HepG2 (cell line): ENCODE measurements around the gene DNAAF9. TPM values are rescaled to one million over a fixed set of nuclear protein-coding genes. Genes with fewer than 3 reads are reported as not detected.
A peak's percentile ranks its signal among the peaks of the same experiment; 100 is the strongest.

Source experiments
- ATAC-seq: fragments of 200-7000 bp; cut with Tn5 transposase; 3 replicates; pipeline ENCODE4 v1.9.1; 2020; ENCODE audit warnings: mild to moderate bottlenecking, moderate library complexity
- BruUV-seq: library from RNA; stranded (reverse); fragments of 400-500 nt; replicated peaks from 2 replicates; lab custom pipeline; 2021; lab: Mats Ljungman, UMichigan
- CTCF ChIA-PET: fragments of 300-600 bp; formaldehyde crosslinking; extraction: SDS; loops from one replicate; lab custom pipeline; 2021; ENCODE audit warnings: low total read pairs, inconsistent platforms, low intra/inter-chr PET ratio; lab: Yijun Ruan, JAX
- POLR2A ChIA-PET: fragments of 350-600 bp; sonication (Branson Sonifier 250); formaldehyde crosslinking; loops from one replicate; lab custom pipeline; 2020; ENCODE audit warnings: antibody characterized with exemption, inconsistent platforms; lab: Yijun Ruan, JAX
- DNase-seq: peaks from one replicate; pipeline ENCODE4 v3.0.0-alpha.2; 2015; ENCODE audit warnings: low spot score
- FAIRE-seq: peaks from 3 replicates; lab custom pipeline; 2011; peaks lifted over from hg19 to GRCh38; lab: Jason Lieb, UNC
- H2AFZ ChIP-seq: one replicate; pipeline ENCODE4 v1.6.1; 2011; ENCODE audit warnings: low read length, inconsistent platforms
- H3K27ac ChIP-seq: fragments of 300-600 bp; 3 replicates; pipeline ENCODE4 v1.8.0; 2011; ENCODE audit warnings: mixed run types, mild to moderate bottlenecking, mixed read lengths, low read length, inconsistent platforms; ENCODE audit not compliant: insufficient read depth; ENCODE audit errors: extremely low read length
- H3K27me3 ChIP-seq, 2 experiments: fragments of 200-600 bp in 1 of 2; 2 replicates in 1 of 2; 3 replicates in 1 of 2; pipeline versions ENCODE4 v1.6.0 to v1.8.0; 2011; ENCODE audit warnings: low read length in 2 of 2, mild to moderate bottlenecking in 2 of 2, moderate library complexity in 2 of 2, inconsistent platforms in 1 of 2; ENCODE audit not compliant: insufficient read depth in 2 of 2, control insufficient read depth in 1 of 2
- H3K36me3 ChIP-seq, 2 experiments: fragments of 200-600 bp in 1 of 2; replicated peaks in 1 of 2; 2 replicates in 1 of 2; 3 replicates in 1 of 2; pipeline versions ENCODE4 v1.5.1 to v1.8.0; 2011; ENCODE audit warnings: low read length in 2 of 2, inconsistent platforms in 1 of 2; ENCODE audit not compliant: insufficient read depth in 2 of 2, control insufficient read depth in 1 of 2
- H3K4me1 ChIP-seq: 2 replicates; pipeline ENCODE4 v1.5.1; 2012; ENCODE audit warnings: low read length, inconsistent platforms; ENCODE audit not compliant: insufficient read depth
- H3K4me2 ChIP-seq: 2 replicates; pipeline ENCODE4 v1.6.0; 2011; ENCODE audit warnings: low read depth, low read length, inconsistent platforms
- H3K4me3 ChIP-seq, 3 experiments: fragments of 200-600 bp in 1 of 3; sonication (generic), shearing (Covaris generic) in 1 of 3; replicated peaks in 1 of 3; 2 replicates each; pipeline ENCODE4 v1.5.1; 2011 to 2016; ENCODE audit warnings: low read length in 3 of 3, inconsistent platforms in 2 of 3, low read depth in 2 of 3, mild to moderate bottlenecking in 2 of 3, control low read depth in 1 of 3, mixed read lengths in 1 of 3; ENCODE audit not compliant: insufficient read depth in 1 of 3
- H3K79me2 ChIP-seq: one replicate; pipeline ENCODE4 v1.6.1; 2011; ENCODE audit warnings: low read length, inconsistent platforms; ENCODE audit not compliant: insufficient read depth
- H3K9ac ChIP-seq: 2 replicates; pipeline ENCODE4 v1.6.0; 2011; ENCODE audit warnings: mild to moderate bottlenecking, low read depth, low read length, inconsistent platforms; ENCODE audit not compliant: insufficient read depth
- H3K9me3 ChIP-seq: 2 replicates; pipeline ENCODE4 v1.5.1; 2012; ENCODE audit warnings: mild to moderate bottlenecking, low read length
- H4K20me1 ChIP-seq: 2 replicates; pipeline ENCODE4 v1.6.0; 2011; ENCODE audit warnings: inconsistent platforms, mild to moderate bottlenecking, low read length, moderate library complexity; ENCODE audit not compliant: insufficient read depth
- AGO1 ChIP-seq: fragments of 200-400 bp; formaldehyde crosslinking; IDR thresholded peaks from 2 replicates; pipeline ENCODE4 v1.6.1; 2017; ENCODE audit warnings: mild to moderate bottlenecking, low read depth, low read length, moderate library complexity; ENCODE audit not compliant: poor library complexity, severe bottlenecking
- ATAD3A ChIP-seq: sonication (generic); formaldehyde crosslinking; IDR thresholded peaks from 2 replicates; pipeline ENCODE4 v1.4.0; 2020; ENCODE audit warnings: missing genetic modification reagents
- MEF2D ChIP-seq: sonication (generic); formaldehyde crosslinking; IDR thresholded peaks from 2 replicates; pipeline ENCODE4 v1.5.1; 2020; ENCODE audit warnings: mild to moderate bottlenecking, missing genetic modification reagents
- NCOA1 ChIP-seq: sonication (generic); formaldehyde crosslinking; IDR thresholded peaks from 2 replicates; pipeline ENCODE4 v1.9.0; 2021; ENCODE audit warnings: missing genetic modification reagents
- RBAK ChIP-seq: sonication (generic); formaldehyde crosslinking; IDR thresholded peaks from 2 replicates; pipeline ENCODE4 v1.5.1; 2020; ENCODE audit warnings: mild to moderate bottlenecking, missing genetic modification reagents
- SMAD9 ChIP-seq: sonication (generic); formaldehyde crosslinking; IDR thresholded peaks from 2 replicates; pipeline ENCODE4 v1.5.1; 2020; ENCODE audit warnings: mild to moderate bottlenecking, missing genetic modification reagents
- TCF7L2 ChIP-seq: IDR thresholded peaks from 2 replicates; pipeline ENCODE4 v1.6.1; 2011; ENCODE audit warnings: mild to moderate bottlenecking, low read depth, low read length, moderate library complexity
- THAP8 ChIP-seq: sonication (generic); formaldehyde crosslinking; IDR thresholded peaks from 2 replicates; pipeline ENCODE4 v1.5.1; 2020; ENCODE audit warnings: missing genetic modification reagents, mild to moderate bottlenecking, borderline replicate concordance
- XBP1 ChIP-seq: sonication (generic); formaldehyde crosslinking; IDR thresholded peaks from 2 replicates; pipeline ENCODE4 v1.5.0; 2020; ENCODE audit warnings: missing genetic modification reagents
- ZC3H4 ChIP-seq: sonication (generic); formaldehyde crosslinking; IDR thresholded peaks from 2 replicates; pipeline ENCODE4 v1.4.0; 2020; ENCODE audit warnings: missing genetic modification reagents, borderline replicate concordance
- ZNF367 ChIP-seq: sonication (generic); formaldehyde crosslinking; IDR thresholded peaks from 2 replicates; pipeline ENCODE4 v1.4.0; 2020; ENCODE audit warnings: missing genetic modification reagents, borderline replicate concordance
- ZSCAN30 ChIP-seq: sonication (generic); formaldehyde crosslinking; IDR thresholded peaks from 2 replicates; pipeline ENCODE4 v1.5.0; 2020; ENCODE audit warnings: mild to moderate bottlenecking, missing genetic modification reagents
- ZSCAN5A ChIP-seq: sonication (generic); formaldehyde crosslinking; IDR thresholded peaks from 2 replicates; pipeline ENCODE4 v1.8.0; 2022; ENCODE audit warnings: mild to moderate bottlenecking, missing genetic modification reagents, borderline replicate concordance
- WGBS: methylation state at CpG from one replicate; pipeline ENCODE4 v1.1.6; 2017; ENCODE audit warnings: low lambda C conversion rate; 5-methylcytosine and 5-hydroxymethylcytosine counted together
- in situ Hi-C: cut with HindIII; loops from 2 replicates; pipeline ENCODE4 v1.10.0; 2017; ENCODE audit warnings: low pct_unique_long_range_greater_than_20kb; ENCODE audit not compliant: extremely low pct_ligation_motif_present
- intact Hi-C: fragments of 100-400 bp; cut with micrococcal nuclease; formaldehyde crosslinking; loops from one replicate; pipeline ENCODE4 v1.10.0; 2022; ENCODE audit not compliant: unreplicated experiment
- polyA plus RNA-seq, 8 experiments: library from polyadenylated mRNA; depleted of rRNA in 3 of 8; stranded (reverse) in 7 of 8; unstranded in 1 of 8; fragments of >200 nt; fragmentation: Illumina TruSeq in 4 of 8; extraction: Trizol in 4 of 8; gene quantifications; 2 replicates each; pipeline versions ENCODE4 v1.2.1 to v1.2.3, GENCODE V29; 2011 to 2016; ENCODE audit warnings: low read depth in 4 of 8, missing spikeins in 1 of 8, mixed read lengths in 1 of 8; ENCODE audit not compliant: insufficient read depth in 1 of 8
- total RNA-seq, 5 experiments: library from RNA; depleted of rRNA; stranded (reverse); fragments of >200 nt; fragmentation: Illumina TruSeq; extraction: Trizol; gene quantifications; 2 replicates each; pipeline ENCODE4 v1.2.3, GENCODE V29; 2016; ENCODE audit warnings: low read depth in 1 of 5

The DNAAF9 gene
- total and polyA plus RNA-seq, 2 of the 13 experiments (the other 11 are each of a cell fraction or from before 2014, with no cell fraction given) = 10.5 to 14.9 TPM

GRCh38 chr20:3378138-3378537, 29.3 kb downstream of the DNAAF9 start:
- Histone ChIP-seq H3K36me3 (peaks cover 23 to 56% of the 10 kb centered on the region in 2 experiments), H2AFZ (no peak overlapping the region), H3K9ac (no peak overlapping the region), H3K79me2 (no peaks in the 10 kb centered on the region), H3K4me3 (no peak overlapping the region), H3K4me2 (no peak overlapping the region), H3K9me3 (no peaks in the 10 kb centered on the region), H3K27ac (no peak overlapping the region), H3K4me1 (peaks cover 12% of the 10 kb centered on the region; the same call in 1 of the 2 replicates), H3K27me3 (no peaks in the 10 kb centered on the region), H4K20me1 (no peaks in the 10 kb centered on the region)
- ChIA-PET CTCF (no interaction called here), POLR2A (no interaction called here)
- intact Hi-C loops (no loop called here), in situ Hi-C loops (no loop called here)
- ATAC-seq = no peak; the same call in 2 of the 3 replicates
- no peak for FAIRE-seq
- TF ChIP-seq ZNF367 (CRISPR knock-in tag) (no peak), ZSCAN5A (CRISPR knock-in tag) (no peak), MEF2D (CRISPR knock-in tag) (0 out of 2 replicates have a peak, but pooled peaks have one; percentile 51), XBP1 (CRISPR knock-in tag) (no peak)
- DNase-seq = no peak
- WGBS = 80% methylated on average over 2 of the region's 2 CpGs
- no TSS peak for BruUV-seq

GRCh38 chr20:3377644-3378043, 29.8 kb downstream of the DNAAF9 start:
- WGBS = 90% methylated on average over 2 of the region's 2 CpGs
- no peaks in the 10 kb centered on the region for H3K27me3 ChIP-seq
- ATAC-seq (no peak), DNase-seq (no peak), FAIRE-seq (no peak)
- no peak overlapping the region for H3K4me3 ChIP-seq
- no peak overlapping the region for H3K9ac ChIP-seq
- TF ChIP-seq RBAK (CRISPR knock-in tag) (no peak), ZC3H4 (no peak), SMAD9 (no peak), ATAD3A (CRISPR knock-in tag) (no peak), NCOA1 (CRISPR knock-in tag) (no peak), THAP8 (CRISPR knock-in tag) (no peak), AGO1 (no peak), ZSCAN30 (CRISPR knock-in tag) (no peak), TCF7L2 (no peak)
- H4K20me1 ChIP-seq = no peaks in the 10 kb centered on the region
- peaks cover 26 to 59% of the 10 kb centered on the region in 2 experiments for H3K36me3 ChIP-seq
- H2AFZ ChIP-seq = no peak overlapping the region
- BruUV-seq = no TSS peak
- H3K9me3 ChIP-seq = no peaks in the 10 kb centered on the region
- H3K79me2 ChIP-seq = no peaks in the 10 kb centered on the region
- intact Hi-C loops = no loop called here
- ChIA-PET POLR2A (no interaction called here), CTCF (no interaction called here)
- no peak overlapping the region for H3K4me2 ChIP-seq
- in situ Hi-C loops = no loop called here
- no peak overlapping the region for H3K27ac ChIP-seq
- H3K4me1 ChIP-seq = peaks cover 12% of the 10 kb centered on the region; the same call in 1 of the 2 replicates
